Ishikawa (cell line): ENCODE data around the gene SMIM44.

Experiments
- CEBPB ChIP-seq: IDR thresholded peaks from 2 replicates; pipeline ENCODE4 v1.6.1; 2012
- CREB1 ChIP-seq: IDR thresholded peaks from 2 replicates; pipeline ENCODE4 v1.6.1; 2012; ENCODE audit warnings: low read depth
- EGR1 ChIP-seq: IDR thresholded peaks from 2 replicates; pipeline ENCODE4 v1.6.1; 2012
- EP300 ChIP-seq: IDR thresholded peaks from 2 replicates; pipeline ENCODE4 v1.6.1; 2012; ENCODE audit warnings: borderline replicate concordance
- FOXM1 ChIP-seq: IDR thresholded peaks from 2 replicates; pipeline ENCODE4 v1.6.1; 2012; ENCODE audit warnings: low read depth, borderline replicate concordance
- NFIC ChIP-seq: IDR thresholded peaks from 2 replicates; pipeline ENCODE4 v1.6.1; 2012
- RAD21 ChIP-seq: IDR thresholded peaks from 2 replicates; pipeline ENCODE4 v1.6.1; 2012; ENCODE audit warnings: low read depth
- TAF1 ChIP-seq: IDR thresholded peaks from 2 replicates; pipeline ENCODE4 v1.6.1; 2012; ENCODE audit warnings: low read depth, mild to moderate bottlenecking
- TCF12 ChIP-seq: IDR thresholded peaks from 2 replicates; pipeline ENCODE4 v1.6.1; 2012; ENCODE audit warnings: low read depth
- TEAD4 ChIP-seq: IDR thresholded peaks from 2 replicates; pipeline ENCODE4 v1.6.1; 2012
- YY1 ChIP-seq: IDR thresholded peaks from 2 replicates; pipeline ENCODE4 v1.6.1; 2012; ENCODE audit warnings: low read depth
- ZBTB7A ChIP-seq: IDR thresholded peaks from 2 replicates; pipeline ENCODE4 v1.6.1; 2012; ENCODE audit warnings: low read depth
- TF ChIP-seq, protein P1 (sequence below): IDR thresholded peaks from 2 replicates; pipeline ENCODE4 v1.6.1; 2012; ENCODE audit warnings: low read depth, mild to moderate bottlenecking
- TF ChIP-seq, protein P2 (sequence below): IDR thresholded peaks from 2 replicates; pipeline ENCODE4 v1.6.1; 2012
- TF ChIP-seq, protein P3 (sequence below): IDR thresholded peaks from 2 replicates; pipeline ENCODE4 v1.6.1; 2012

Gene SMIM44

DNA sequence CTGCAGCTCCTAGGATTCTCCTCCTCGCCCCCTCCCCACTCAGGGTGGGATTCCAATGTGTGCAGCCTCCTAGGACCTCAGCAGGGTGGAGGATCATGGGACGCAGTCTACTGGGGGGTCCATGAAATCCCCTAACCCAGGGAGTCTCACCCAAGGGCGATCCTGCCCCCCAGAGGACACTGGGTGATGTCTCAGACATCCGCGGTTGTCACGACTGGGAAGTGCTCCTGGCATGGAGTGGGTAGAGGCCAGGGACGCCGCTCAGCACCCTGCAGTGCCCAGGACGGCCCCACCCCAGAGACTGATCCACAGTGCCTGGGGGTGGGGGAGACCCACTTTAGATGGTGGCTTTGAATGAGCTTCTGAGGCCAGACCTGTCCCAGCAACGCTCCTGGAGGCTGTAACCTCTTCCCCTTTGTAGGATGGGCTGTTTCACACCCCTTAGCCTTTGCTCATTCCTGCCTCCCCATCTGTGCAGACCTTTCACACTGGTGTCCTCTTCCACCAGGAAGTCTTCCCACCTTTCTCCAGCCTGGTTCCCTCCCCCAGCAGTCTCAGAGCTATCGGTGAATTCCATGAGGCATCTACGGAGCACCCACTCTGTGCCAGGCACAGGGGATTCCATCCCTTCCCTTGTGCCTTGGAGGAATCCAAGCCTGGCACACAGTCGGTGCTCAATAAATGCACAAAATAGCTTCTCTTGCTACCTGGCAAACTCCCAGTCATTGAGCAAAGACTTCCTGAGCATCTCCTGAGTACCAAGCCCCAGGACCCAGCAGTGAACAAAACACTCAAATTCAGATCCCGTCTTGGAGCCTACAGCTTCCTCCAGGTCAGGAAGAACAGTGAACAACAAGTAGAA is 13.4 kb downstream of the SMIM44 start:
- TF ChIP-seq ZBTB7A: no peak
- TF ChIP-seq, protein P1, sequence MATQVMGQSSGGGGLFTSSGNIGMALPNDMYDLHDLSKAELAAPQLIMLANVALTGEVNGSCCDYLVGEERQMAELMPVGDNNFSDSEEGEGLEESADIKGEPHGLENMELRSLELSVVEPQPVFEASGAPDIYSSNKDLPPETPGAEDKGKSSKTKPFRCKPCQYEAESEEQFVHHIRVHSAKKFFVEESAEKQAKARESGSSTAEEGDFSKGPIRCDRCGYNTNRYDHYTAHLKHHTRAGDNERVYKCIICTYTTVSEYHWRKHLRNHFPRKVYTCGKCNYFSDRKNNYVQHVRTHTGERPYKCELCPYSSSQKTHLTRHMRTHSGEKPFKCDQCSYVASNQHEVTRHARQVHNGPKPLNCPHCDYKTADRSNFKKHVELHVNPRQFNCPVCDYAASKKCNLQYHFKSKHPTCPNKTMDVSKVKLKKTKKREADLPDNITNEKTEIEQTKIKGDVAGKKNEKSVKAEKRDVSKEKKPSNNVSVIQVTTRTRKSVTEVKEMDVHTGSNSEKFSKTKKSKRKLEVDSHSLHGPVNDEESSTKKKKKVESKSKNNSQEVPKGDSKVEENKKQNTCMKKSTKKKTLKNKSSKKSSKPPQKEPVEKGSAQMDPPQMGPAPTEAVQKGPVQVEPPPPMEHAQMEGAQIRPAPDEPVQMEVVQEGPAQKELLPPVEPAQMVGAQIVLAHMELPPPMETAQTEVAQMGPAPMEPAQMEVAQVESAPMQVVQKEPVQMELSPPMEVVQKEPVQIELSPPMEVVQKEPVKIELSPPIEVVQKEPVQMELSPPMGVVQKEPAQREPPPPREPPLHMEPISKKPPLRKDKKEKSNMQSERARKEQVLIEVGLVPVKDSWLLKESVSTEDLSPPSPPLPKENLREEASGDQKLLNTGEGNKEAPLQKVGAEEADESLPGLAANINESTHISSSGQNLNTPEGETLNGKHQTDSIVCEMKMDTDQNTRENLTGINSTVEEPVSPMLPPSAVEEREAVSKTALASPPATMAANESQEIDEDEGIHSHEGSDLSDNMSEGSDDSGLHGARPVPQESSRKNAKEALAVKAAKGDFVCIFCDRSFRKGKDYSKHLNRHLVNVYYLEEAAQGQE: no peak
- TF ChIP-seq EGR1: no peak
- no peak for TF ChIP-seq CEBPB
- no peak for TF ChIP-seq EP300
- no peak for TF ChIP-seq CREB1
- no peak for TF ChIP-seq NFIC
- no peak for TF ChIP-seq TEAD4
- TF ChIP-seq TCF12: no peak
- TF ChIP-seq, protein P2, sequence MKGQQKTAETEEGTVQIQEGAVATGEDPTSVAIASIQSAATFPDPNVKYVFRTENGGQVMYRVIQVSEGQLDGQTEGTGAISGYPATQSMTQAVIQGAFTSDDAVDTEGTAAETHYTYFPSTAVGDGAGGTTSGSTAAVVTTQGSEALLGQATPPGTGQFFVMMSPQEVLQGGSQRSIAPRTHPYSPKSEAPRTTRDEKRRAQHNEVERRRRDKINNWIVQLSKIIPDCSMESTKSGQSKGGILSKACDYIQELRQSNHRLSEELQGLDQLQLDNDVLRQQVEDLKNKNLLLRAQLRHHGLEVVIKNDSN: no peak
- no peak for TF ChIP-seq TAF1
- no peak for TF ChIP-seq RAD21
- no peak for TF ChIP-seq YY1
- TF ChIP-seq FOXM1: no peak

DNA sequence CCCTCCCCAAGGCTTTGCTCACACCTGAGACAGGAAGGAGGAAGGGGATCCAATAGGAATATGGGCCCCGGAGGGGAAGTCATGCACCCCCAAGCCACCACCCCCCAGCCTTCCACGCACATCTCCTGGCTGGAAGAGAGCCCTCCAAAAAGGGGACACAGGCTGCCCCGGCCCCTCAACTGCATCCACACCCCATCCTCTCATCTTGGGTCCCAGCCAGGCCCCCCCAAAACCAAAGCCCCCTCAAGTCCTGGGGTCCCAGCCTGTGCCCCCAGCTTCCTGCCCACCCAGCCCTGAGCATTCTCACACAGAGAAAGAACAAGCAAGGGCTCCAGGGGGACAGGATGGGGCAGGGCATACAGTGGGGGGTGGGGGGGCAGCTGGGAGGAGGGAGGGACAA is 15.0 kb downstream of the SMIM44 start:
- TF ChIP-seq YY1: no peak
- no peak for TF ChIP-seq TCF12
- no peak for TF ChIP-seq CREB1
- TF ChIP-seq EP300: no peak
- TF ChIP-seq TAF1: no peak
- TF ChIP-seq ZBTB7A: no peak
- TF ChIP-seq, protein P3, sequence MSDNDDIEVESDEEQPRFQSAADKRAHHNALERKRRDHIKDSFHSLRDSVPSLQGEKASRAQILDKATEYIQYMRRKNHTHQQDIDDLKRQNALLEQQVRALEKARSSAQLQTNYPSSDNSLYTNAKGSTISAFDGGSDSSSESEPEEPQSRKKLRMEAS: no peak
- TF ChIP-seq, protein P2: no peak
- TF ChIP-seq NFIC: no peak
- TF ChIP-seq RAD21: no peak
- TF ChIP-seq, protein P1: no peak
- no peak for TF ChIP-seq FOXM1
- TF ChIP-seq TEAD4: no peak
- TF ChIP-seq EGR1: no peak
- no peak for TF ChIP-seq CEBPB

DNA sequence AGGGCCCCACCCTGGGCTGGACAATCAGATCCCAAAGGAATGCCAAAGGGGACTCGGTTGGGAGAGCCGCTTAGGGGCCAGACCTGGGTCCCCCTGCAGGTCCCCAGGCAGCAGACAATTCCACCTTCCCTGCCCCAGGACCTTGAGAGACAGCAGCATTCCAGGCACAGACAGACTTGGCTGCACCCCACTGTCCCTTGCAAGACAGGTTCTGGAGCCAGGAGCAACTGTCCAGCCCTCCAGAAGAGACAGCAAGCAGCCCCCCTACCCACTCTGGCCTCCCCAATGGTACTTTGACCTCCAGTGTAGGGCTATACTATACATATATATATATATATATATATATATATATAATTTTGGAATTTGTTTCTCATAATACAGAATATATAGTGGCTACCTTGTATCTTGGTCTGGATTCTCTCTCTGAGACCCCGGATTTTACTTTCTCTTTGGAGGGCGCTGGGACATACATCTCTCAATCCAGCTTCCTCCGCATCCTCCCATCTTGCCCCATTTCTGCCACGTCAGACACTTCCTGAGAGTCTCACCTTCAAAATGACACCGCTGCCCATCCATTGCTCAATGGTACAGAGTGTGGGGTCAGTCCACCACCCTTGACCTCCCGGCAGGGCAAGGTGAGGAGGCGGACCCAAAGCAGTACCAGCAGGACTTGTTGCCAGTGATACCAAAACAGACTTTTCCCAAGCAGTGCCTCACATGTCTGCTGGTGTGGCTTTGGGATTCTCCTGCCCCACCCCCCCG is 15.6 kb downstream of the SMIM44 start:
- TF ChIP-seq, protein P1: no peak
- TF ChIP-seq NFIC: no peak
- TF ChIP-seq FOXM1: no peak
- TF ChIP-seq, protein P2: no peak
- no peak for TF ChIP-seq ZBTB7A
- no peak for TF ChIP-seq YY1
- TF ChIP-seq, protein P3: no peak
- no peak for TF ChIP-seq TCF12
- TF ChIP-seq EGR1: no peak

DNA sequence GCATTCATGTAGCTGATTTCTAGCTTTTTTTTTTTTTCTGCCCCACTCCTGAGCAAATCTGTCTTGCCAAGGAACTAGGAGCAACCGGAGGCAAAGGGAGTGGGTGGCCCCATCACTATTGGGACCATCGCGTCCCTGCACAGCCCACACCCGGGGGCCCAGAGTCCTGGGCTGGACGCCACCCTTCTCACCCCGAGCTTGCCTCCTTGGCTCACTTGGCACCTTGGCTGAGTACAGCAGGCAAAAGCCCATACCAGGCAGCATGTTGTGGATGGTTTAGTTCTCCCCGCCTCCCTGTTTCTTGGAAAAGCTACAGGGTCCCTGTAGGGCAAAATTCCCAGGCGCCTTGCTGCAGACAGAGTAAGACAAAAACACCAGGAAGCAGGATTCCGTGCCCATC is 16.6 kb downstream of the SMIM44 start:
- no peak for TF ChIP-seq ZBTB7A
- TF ChIP-seq TAF1: no peak
- TF ChIP-seq EGR1: no peak
- no peak for TF ChIP-seq RAD21
- no peak for TF ChIP-seq NFIC
- TF ChIP-seq FOXM1: no peak
- no peak for TF ChIP-seq TEAD4
- TF ChIP-seq CREB1: no peak
- TF ChIP-seq, protein P1: no peak
- no peak for TF ChIP-seq CEBPB
